Osteoblast (primary cell): Measurements from ENCODE around the gene SMPDL3B. TPM values are rescaled to one million over a fixed set of nuclear protein-coding genes. Genes with fewer than 3 reads are reported as not detected.

Experiments used
- DNase-seq: peaks from one replicate; pipeline ENCODE4 v3.0.0; 2011; ENCODE audit warnings: low spot score, mixed read lengths; ENCODE audit not compliant: insufficient read length; ENCODE audit errors: missing footprints
- H2AFZ ChIP-seq: 2 replicates; pipeline ENCODE4 v1.6.0; 2011; ENCODE audit warnings: mild to moderate bottlenecking, low read length
- H3K27ac ChIP-seq: 2 replicates; pipeline ENCODE4 v1.5.1; 2011; ENCODE audit warnings: mild to moderate bottlenecking, low read depth, low read length, moderate library complexity
- H3K27me3 ChIP-seq: 2 replicates; pipeline ENCODE4 v1.6.0; 2012; ENCODE audit warnings: mild to moderate bottlenecking, control low read depth, inconsistent platforms, low read length, moderate library complexity; ENCODE audit not compliant: insufficient read depth
- H3K36me3 ChIP-seq: 2 replicates; pipeline ENCODE4 v1.5.1; 2011; ENCODE audit warnings: mild to moderate bottlenecking, low read length, control low read depth, moderate library complexity; ENCODE audit not compliant: insufficient read depth
- H3K4me1 ChIP-seq: 2 replicates; pipeline ENCODE4 v1.5.1; 2011; ENCODE audit warnings: mild to moderate bottlenecking, low read length, control low read depth, moderate library complexity; ENCODE audit not compliant: insufficient read depth
- H3K4me2 ChIP-seq: 2 replicates; pipeline ENCODE4 v1.6.0; 2011; ENCODE audit warnings: mild to moderate bottlenecking, low read length; ENCODE audit not compliant: insufficient read depth
- H3K4me3 ChIP-seq: fragments of 200-600 bp; sonication (generic); 3 replicates; pipeline ENCODE4 v1.5.1; 2012; ENCODE audit warnings: mild to moderate bottlenecking, low read length, inconsistent platforms; ENCODE audit not compliant: insufficient read depth
- H3K79me2 ChIP-seq: 2 replicates; pipeline ENCODE4 v1.6.0; 2012; ENCODE audit warnings: mild to moderate bottlenecking, low read length, control low read depth, inconsistent platforms; ENCODE audit not compliant: insufficient read depth
- H3K9me3 ChIP-seq: 2 replicates; pipeline ENCODE4 v1.5.1; 2011; ENCODE audit warnings: low read depth, low read length, control low read depth
- H4K20me1 ChIP-seq: 2 replicates; pipeline ENCODE4 v1.6.0; 2012; ENCODE audit warnings: mild to moderate bottlenecking, low read length, control low read depth; ENCODE audit not compliant: insufficient read depth
- total RNA-seq: library from RNA; depleted of rRNA; stranded (reverse); fragments of >200 nt; gene quantifications from 2 replicates; pipeline ENCODE4 v1.2.3, GENCODE V29; 2012
- TF ChIP-seq, protein P1 (sequence below): IDR thresholded peaks from 2 replicates; pipeline ENCODE4 v1.5.1; 2011; ENCODE audit warnings: mild to moderate bottlenecking, low read depth, low read length, moderate library complexity; ENCODE audit errors: extremely low read depth

SMPDL3B gene
- total RNA-seq, 1 donor: under 0.01 TPM

DNA sequence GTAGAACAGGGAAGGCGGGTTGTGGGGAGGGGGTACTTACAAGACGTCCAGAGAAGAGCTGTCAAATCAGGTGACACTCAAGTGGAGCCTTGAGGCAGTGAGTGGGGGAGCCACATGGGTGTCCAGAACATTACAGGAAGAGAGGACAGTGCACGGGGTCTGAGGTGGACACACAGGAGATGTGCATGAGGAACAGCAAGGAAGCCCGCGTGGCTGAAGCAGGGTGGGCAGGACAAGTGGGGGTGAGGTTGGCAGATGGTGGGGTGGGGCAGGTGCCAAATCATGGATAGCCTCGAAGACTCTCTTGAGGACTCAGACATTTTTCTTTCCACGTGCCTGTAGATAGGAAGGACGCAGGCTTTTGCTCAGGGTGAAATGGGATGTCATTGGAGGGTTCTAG lies 921 bp downstream of the SMPDL3B start:
- no peak overlapping the region for H2AFZ ChIP-seq

DNA sequence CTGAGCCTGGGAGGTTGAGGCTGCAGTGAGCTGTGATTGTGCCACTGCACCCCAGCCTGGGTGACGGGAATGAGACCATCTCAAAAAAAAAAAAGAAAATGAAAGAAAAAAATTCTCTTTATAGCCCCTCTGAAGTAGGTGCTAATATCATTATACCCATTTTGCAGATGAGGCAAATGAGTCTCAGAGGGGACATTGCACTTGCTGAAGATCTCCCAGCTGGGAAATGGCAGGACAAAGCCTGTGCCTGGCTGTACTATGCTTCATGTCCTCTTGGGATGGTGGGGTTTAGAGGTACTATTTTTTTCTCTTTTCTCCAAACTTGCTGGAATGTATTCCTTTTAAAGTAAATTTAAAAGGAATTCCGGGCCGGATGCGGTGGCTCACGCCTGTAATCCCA lies 1.6 kb downstream of the SMPDL3B start:
- Histone ChIP-seq H2AFZ (no peak overlapping the region), H3K27ac (no peak overlapping the region), H3K4me2 (no peak overlapping the region), H3K9me3 (no peaks in the 10 kb centered on the region), H3K4me1 (peaks cover 24% of the 10 kb centered on the region), H3K27me3 (peaks cover 17% of the 10 kb centered on the region), H3K79me2 (no peaks in the 10 kb centered on the region), H3K36me3 (no peaks in the 10 kb centered on the region), H4K20me1 (no peaks in the 10 kb centered on the region), H3K4me3 (no peak overlapping the region)
- DNase-seq: no peak
- TF ChIP-seq, protein P1, sequence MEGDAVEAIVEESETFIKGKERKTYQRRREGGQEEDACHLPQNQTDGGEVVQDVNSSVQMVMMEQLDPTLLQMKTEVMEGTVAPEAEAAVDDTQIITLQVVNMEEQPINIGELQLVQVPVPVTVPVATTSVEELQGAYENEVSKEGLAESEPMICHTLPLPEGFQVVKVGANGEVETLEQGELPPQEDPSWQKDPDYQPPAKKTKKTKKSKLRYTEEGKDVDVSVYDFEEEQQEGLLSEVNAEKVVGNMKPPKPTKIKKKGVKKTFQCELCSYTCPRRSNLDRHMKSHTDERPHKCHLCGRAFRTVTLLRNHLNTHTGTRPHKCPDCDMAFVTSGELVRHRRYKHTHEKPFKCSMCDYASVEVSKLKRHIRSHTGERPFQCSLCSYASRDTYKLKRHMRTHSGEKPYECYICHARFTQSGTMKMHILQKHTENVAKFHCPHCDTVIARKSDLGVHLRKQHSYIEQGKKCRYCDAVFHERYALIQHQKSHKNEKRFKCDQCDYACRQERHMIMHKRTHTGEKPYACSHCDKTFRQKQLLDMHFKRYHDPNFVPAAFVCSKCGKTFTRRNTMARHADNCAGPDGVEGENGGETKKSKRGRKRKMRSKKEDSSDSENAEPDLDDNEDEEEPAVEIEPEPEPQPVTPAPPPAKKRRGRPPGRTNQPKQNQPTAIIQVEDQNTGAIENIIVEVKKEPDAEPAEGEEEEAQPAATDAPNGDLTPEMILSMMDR: no peak

More for the DNA sequence above, 921 bp downstream of the SMPDL3B start:
- Histone ChIP-seq H3K27me3 (peaks cover 17% of the 10 kb centered on the region), H3K4me3 (no peak overlapping the region), H3K27ac (no peak overlapping the region), H3K4me2 (peak overlapping the region; percentile 78), H3K36me3 (no peaks in the 10 kb centered on the region), H3K79me2 (no peaks in the 10 kb centered on the region), H3K4me1 (peaks cover 24% of the 10 kb centered on the region), H3K9me3 (no peaks in the 10 kb centered on the region), H4K20me1 (no peaks in the 10 kb centered on the region)
- DNase-seq: no peak
- TF ChIP-seq, protein P1: no peak

DNA sequence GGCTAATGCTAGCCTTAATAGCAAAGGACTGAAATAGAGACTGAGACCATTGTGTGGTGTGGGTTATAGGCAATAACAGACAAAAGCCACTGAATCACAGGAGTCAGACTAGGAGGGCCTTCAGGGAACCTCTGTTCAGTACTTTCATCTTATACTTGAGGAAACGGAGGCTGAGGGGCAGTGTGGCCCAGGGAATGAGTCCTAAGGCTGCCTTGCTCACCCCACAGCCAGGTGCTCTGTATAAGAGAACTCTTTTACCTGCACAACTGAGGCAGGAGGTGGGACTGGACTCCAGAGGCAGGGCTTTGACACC lies 2.7 kb downstream of the SMPDL3B start:
- no peak overlapping the region for H3K27ac ChIP-seq
- no peak overlapping the region for H3K4me3 ChIP-seq
- no peak overlapping the region for H2AFZ ChIP-seq
- peaks cover 17% of the 10 kb centered on the region for H3K27me3 ChIP-seq
- H3K4me1 ChIP-seq: peaks cover 17% of the 10 kb centered on the region
- peak; percentile 52 for DNase-seq
- no peaks in the 10 kb centered on the region for H3K79me2 ChIP-seq
- no peaks in the 10 kb centered on the region for H4K20me1 ChIP-seq
- H3K9me3 ChIP-seq: no peaks in the 10 kb centered on the region
- no peaks in the 10 kb centered on the region for H3K36me3 ChIP-seq
- TF ChIP-seq, protein P1: no peak
- no peak overlapping the region for H3K4me2 ChIP-seq

DNA sequence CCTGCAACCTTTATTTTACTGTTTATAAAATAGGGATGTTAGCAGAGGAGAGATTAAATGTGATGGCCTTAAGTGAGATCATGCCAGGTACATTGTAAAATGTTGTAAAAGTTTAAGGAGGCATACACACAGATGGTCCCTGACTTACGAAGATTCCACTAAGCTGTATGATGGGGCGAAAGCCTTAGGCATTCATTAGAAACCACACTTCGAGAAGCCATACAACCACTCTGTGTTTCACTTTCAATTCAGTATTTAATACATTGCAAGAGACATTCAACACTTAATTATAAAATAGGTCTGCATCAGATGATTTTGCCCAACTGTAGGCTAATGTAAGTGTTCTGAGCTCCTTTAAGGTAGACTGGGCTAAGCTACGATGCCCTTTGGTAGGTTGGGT lies 3.7 kb downstream of the SMPDL3B start:
- Histone ChIP-seq H3K9me3 (no peaks in the 10 kb centered on the region), H2AFZ (no peak overlapping the region), H3K27me3 (peaks cover 17% of the 10 kb centered on the region), H3K36me3 (no peaks in the 10 kb centered on the region), H4K20me1 (no peaks in the 10 kb centered on the region), H3K4me3 (no peak overlapping the region), H3K4me1 (peaks cover 15% of the 10 kb centered on the region), H3K4me2 (no peak overlapping the region), H3K79me2 (no peaks in the 10 kb centered on the region), H3K27ac (no peak overlapping the region)
- peak; percentile 13 for DNase-seq
- TF ChIP-seq, protein P1: no peak
